Measurements from ENCODE around the gene CCDC82.

CCDC82 gene

GRCh38 chr11:96400697-96401096 is 11.0 kb upstream of the CCDC82 start:
- H3K36me3 ChIP-seq = no peaks in the 10 kb centered on the region
- H3K4me1 ChIP-seq (ENCODE audit: control insufficient read depth in 1 of 2, insufficient read depth in 1 of 2, low read depth in 1 of 2, low read length in 1 of 2) = no peaks in the 10 kb centered on the region
- H3K4me3 ChIP-seq (ENCODE audit: low read depth in 1 of 2, low read length in 1 of 2) = no peak overlapping the region
- H3K27ac ChIP-seq = no peak overlapping the region
- TF ChIP-seq, protein P1, sequence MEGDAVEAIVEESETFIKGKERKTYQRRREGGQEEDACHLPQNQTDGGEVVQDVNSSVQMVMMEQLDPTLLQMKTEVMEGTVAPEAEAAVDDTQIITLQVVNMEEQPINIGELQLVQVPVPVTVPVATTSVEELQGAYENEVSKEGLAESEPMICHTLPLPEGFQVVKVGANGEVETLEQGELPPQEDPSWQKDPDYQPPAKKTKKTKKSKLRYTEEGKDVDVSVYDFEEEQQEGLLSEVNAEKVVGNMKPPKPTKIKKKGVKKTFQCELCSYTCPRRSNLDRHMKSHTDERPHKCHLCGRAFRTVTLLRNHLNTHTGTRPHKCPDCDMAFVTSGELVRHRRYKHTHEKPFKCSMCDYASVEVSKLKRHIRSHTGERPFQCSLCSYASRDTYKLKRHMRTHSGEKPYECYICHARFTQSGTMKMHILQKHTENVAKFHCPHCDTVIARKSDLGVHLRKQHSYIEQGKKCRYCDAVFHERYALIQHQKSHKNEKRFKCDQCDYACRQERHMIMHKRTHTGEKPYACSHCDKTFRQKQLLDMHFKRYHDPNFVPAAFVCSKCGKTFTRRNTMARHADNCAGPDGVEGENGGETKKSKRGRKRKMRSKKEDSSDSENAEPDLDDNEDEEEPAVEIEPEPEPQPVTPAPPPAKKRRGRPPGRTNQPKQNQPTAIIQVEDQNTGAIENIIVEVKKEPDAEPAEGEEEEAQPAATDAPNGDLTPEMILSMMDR (IDR thresholded peaks at IDR 0.05) = no peak
- H3K9me3 ChIP-seq = no peaks in the 10 kb centered on the region
- no peaks in the 10 kb centered on the region for H3K27me3 ChIP-seq

- TF ChIP-seq, protein P1 (IDR thresholded peaks at IDR 0.05) = no peak
- Histone ChIP-seq H3K27ac (no peak overlapping the region), H3K27me3 (no peaks in the 10 kb centered on the region), H3K9me3 (no peaks in the 10 kb centered on the region), H3K36me3 (no peaks in the 10 kb centered on the region), H3K4me1 (ENCODE audit: control insufficient read depth in 1 of 2, insufficient read depth in 1 of 2, low read depth in 1 of 2, low read length in 1 of 2) (no peaks in the 10 kb centered on the region), H3K4me3 (ENCODE audit: low read depth in 1 of 2, low read length in 1 of 2) (no peak overlapping the region)
These were observed 8.2 kb upstream of the CCDC82 start for GRCh38 chr11:96397863-96398262.

- Histone ChIP-seq H3K36me3 (no peaks in the 10 kb centered on the region), H3K27me3 (no peaks in the 10 kb centered on the region), H3K4me3 (ENCODE audit: low read depth in 1 of 2, low read length in 1 of 2) (no peak overlapping the region), H3K9me3 (no peaks in the 10 kb centered on the region), H3K4me1 (ENCODE audit: control insufficient read depth in 1 of 2, insufficient read depth in 1 of 2, low read depth in 1 of 2, low read length in 1 of 2) (no peaks in the 10 kb centered on the region), H3K27ac (no peak overlapping the region)
- TF ChIP-seq, protein P1 (IDR thresholded peaks at IDR 0.05) = no peak
These were observed 6.9 kb upstream of the CCDC82 start for GRCh38 chr11:96396637-96397036.

DNA sequence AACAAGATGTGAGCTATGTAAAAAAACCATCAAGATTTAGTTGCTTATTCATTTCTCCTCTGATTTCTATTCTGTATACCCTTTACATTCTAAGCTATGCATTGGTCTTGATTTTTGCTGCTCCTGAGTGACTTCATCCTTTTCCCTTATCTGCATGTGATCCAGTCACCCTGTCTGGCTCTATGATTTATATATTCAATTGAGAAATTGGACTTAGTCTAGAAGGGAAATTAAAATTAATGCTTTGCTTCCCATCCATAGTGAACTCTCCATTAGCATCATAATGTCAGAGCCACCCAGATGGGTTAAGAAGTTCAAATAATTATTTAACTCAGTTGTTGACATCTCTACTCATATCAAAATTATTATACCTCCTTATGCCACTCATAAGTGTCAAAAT is 5.1 kb upstream of the CCDC82 start:
- no peaks in the 10 kb centered on the region for H3K9me3 ChIP-seq

GRCh38 chr11:96393753-96394348 is 4.1 kb upstream of the CCDC82 start:
- Histone ChIP-seq H3K4me3 (ENCODE audit: low read depth in 1 of 2, low read length in 1 of 2) (no peak overlapping the region), H3K4me1 (ENCODE audit: control insufficient read depth in 1 of 2, insufficient read depth in 1 of 2, low read depth in 1 of 2, low read length in 1 of 2) (peaks cover 14 to 16% of the 10 kb centered on the region in 2 experiments), H3K9me3 (no peaks in the 10 kb centered on the region), H3K27ac (no peak overlapping the region), H3K36me3 (no peaks in the 10 kb centered on the region), H3K27me3 (no peaks in the 10 kb centered on the region)
- TF ChIP-seq, protein P1 (IDR thresholded peaks at IDR 0.05) = peak; percentile 8

More for the DNA sequence above, 5.1 kb upstream of the CCDC82 start:
- H3K27me3 ChIP-seq = no peaks in the 10 kb centered on the region
- no peaks in the 10 kb centered on the region for H3K36me3 ChIP-seq
- no peak overlapping the region for H3K4me3 ChIP-seq (ENCODE audit: low read depth in 1 of 2, low read length in 1 of 2)
- H3K27ac ChIP-seq = no peak overlapping the region
- H3K4me1 ChIP-seq (ENCODE audit: control insufficient read depth in 1 of 2, insufficient read depth in 1 of 2, low read depth in 1 of 2, low read length in 1 of 2) = peaks cover 9 to 12% of the 10 kb centered on the region in 2 experiments
- TF ChIP-seq, protein P1 (IDR thresholded peaks at IDR 0.05) = no peak
